GM10248 (cell line): ENCODE data around the gene SPPL2C.

Source experiments
- CTCF ChIA-PET: fragments of 300-600 bp; sonication (Branson Sonifier 250); formaldehyde crosslinking; extraction: SDS; loops from one replicate; lab custom pipeline; 2021; ENCODE audit warnings: antibody characterized with exemption; lab: Yijun Ruan, JAX
- POLR2A ChIA-PET: fragments of 350-650 bp; sonication (Branson Sonifier 250); formaldehyde crosslinking; extraction: SDS; loops from one replicate; lab custom pipeline; 2020; ENCODE audit warnings: antibody characterized with exemption; lab: Yijun Ruan, JAX
- DNase-seq: peaks from one replicate; pipeline ENCODE4 v3.0.0; 2012; ENCODE audit errors: extremely low spot score
- TF ChIP-seq, protein P1 (sequence below): IDR thresholded peaks from 2 replicates; pipeline ENCODE4 v1.5.1; 2012; ENCODE audit warnings: mild to moderate bottlenecking, low read depth; ENCODE audit errors: extremely low read depth, missing control alignments, control extremely low read depth

Gene SPPL2C

DNA sequence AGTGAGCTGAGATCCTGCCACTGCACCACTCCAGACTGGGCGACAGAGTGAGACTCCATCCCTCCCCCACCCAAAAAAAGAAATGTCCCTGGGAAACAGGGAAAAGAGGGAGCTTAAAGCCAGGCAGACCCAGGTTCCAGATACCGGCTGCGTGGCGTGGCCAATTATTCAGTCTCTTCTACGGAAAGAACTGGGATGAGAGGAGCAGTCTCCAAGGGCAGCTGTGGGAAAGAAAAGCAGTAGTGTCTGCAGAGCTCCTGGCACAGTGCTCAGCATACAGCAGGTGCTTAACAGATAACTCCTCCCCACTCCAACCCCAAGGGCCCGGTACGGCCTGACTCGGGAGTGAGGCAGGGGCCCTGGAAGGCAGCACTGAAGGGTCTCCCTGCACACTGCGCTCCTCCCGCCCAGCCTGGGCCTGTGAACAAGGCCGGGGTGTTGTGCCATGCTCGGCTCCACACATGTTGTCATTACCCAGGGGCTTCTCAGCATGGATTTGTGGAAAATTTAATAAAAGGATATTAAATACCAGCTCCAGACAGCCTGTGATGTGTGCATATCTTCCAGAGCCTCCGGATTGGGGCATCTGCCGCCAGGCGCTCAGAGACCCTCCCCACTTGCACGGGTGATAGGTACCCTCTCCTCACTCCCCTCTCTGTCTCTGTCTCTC, 17.6 kb upstream of the SPPL2C start:
- ChIA-PET CTCF (interaction anchor here (1.0 to 2.0 kb wide), 4 partner anchors 10 to 192 kb away, joined by 3 to 11 read pairs (median 3); no protein-coding TSS in a partner anchor), POLR2A (no interaction called here)
- no peak for DNase-seq
- TF ChIP-seq, protein P1, sequence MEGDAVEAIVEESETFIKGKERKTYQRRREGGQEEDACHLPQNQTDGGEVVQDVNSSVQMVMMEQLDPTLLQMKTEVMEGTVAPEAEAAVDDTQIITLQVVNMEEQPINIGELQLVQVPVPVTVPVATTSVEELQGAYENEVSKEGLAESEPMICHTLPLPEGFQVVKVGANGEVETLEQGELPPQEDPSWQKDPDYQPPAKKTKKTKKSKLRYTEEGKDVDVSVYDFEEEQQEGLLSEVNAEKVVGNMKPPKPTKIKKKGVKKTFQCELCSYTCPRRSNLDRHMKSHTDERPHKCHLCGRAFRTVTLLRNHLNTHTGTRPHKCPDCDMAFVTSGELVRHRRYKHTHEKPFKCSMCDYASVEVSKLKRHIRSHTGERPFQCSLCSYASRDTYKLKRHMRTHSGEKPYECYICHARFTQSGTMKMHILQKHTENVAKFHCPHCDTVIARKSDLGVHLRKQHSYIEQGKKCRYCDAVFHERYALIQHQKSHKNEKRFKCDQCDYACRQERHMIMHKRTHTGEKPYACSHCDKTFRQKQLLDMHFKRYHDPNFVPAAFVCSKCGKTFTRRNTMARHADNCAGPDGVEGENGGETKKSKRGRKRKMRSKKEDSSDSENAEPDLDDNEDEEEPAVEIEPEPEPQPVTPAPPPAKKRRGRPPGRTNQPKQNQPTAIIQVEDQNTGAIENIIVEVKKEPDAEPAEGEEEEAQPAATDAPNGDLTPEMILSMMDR: no peak

- TF ChIP-seq, protein P1: no peak
- DNase-seq: no peak
- POLR2A ChIA-PET: no interaction called here
- CTCF ChIA-PET: interaction anchor here (1.0 to 2.0 kb wide), 3 partner anchors 9 to 193 kb away, joined by 3 to 11 read pairs (median 3); no protein-coding TSS in a partner anchor
Measured at GRCh38 chr17:45828171-45828570, 16.5 kb upstream of the SPPL2C start.

- ChIA-PET CTCF (interaction anchor here (1.7 to 2.0 kb wide), 2 partner anchors 188 kb away, joined by 4 to 11 read pairs; no protein-coding TSS in a partner anchor), POLR2A (no interaction called here)
- TF ChIP-seq, protein P1: no peak
- no peak for DNase-seq
Measured at GRCh38 chr17:45828582-45829133, 16.0 kb upstream of the SPPL2C start.

GRCh38 chr17:45833920-45834319, 10.8 kb upstream of the SPPL2C start:
- ChIA-PET CTCF (interaction anchor here (1.7 to 5.0 kb wide), 2 partner anchors 18 to 193 kb away, joined by 4 to 97 read pairs; no protein-coding TSS in a partner anchor), POLR2A (no interaction called here)
- no peak for DNase-seq
- TF ChIP-seq, protein P1: no peak

GRCh38 chr17:45834471-45835396, 9.9 kb upstream of the SPPL2C start:
- CTCF ChIA-PET: interaction anchor here (1.7 to 5.0 kb wide), 2 partner anchors 17 to 194 kb away, joined by 4 to 97 read pairs; no protein-coding TSS in a partner anchor
- DNase-seq: no peak
- TF ChIP-seq, protein P1: no peak
- POLR2A ChIA-PET: no interaction called here

- TF ChIP-seq, protein P1: no peak
- POLR2A ChIA-PET: no interaction called here
- DNase-seq: no peak
- CTCF ChIA-PET: interaction anchor here (1.6 to 5.0 kb wide), 2 partner anchors 195 kb away, joined by 6 to 97 read pairs; no protein-coding TSS in a partner anchor
Measured at GRCh38 chr17:45835481-45835880, 9.2 kb upstream of the SPPL2C start.
